ENCODE measurements around the gene ATP6V1E1. TPM values are rescaled to one million over a fixed set of nuclear protein-coding genes. Genes with fewer than 3 reads are reported as not detected.

ATP6V1E1 gene
- total RNA-seq, 2 experiments from 2014 or later: 74.5 to 75.5 TPM

- intact Hi-C loops (cut with micrococcal nuclease): loop anchor here (10.0 kb wide), 1 partner anchor 232 kb away; no protein-coding TSS in a partner anchor
- H3K9me3 Mint-ChIP-seq: no peaks in the 10 kb centered on the region
- no peak overlapping the region for H3K27ac Mint-ChIP-seq
- no peaks in the 10 kb centered on the region for H3K36me3 Mint-ChIP-seq (ENCODE audit: low read depth)
- DNase-seq: no peak
- CTCF ChIA-PET: interaction anchor here (0.6 kb wide), 1 partner anchor 499 kb away, joined by 5 read pairs; no protein-coding TSS in a partner anchor
- H3K27me3 Mint-ChIP-seq (ENCODE audit: low read depth): no peaks in the 10 kb centered on the region
- H3K4me3 Mint-ChIP-seq: no peak overlapping the region
- no peaks in the 10 kb centered on the region for H3K4me1 Mint-ChIP-seq (ENCODE audit: low read depth)
These were observed 75.8 kb downstream of the ATP6V1E1 start for GRCh38 chr22:17552737-17553136.

- CTCF ChIA-PET: no interaction called here
- DNase-seq: no peak
- Mint-ChIP-seq H3K36me3 (ENCODE audit: low read depth) (no peaks in the 10 kb centered on the region), H3K9me3 (no peaks in the 10 kb centered on the region), H3K4me1 (ENCODE audit: low read depth) (no peaks in the 10 kb centered on the region), H3K27me3 (ENCODE audit: low read depth) (no peaks in the 10 kb centered on the region), H3K4me3 (no peak overlapping the region), H3K27ac (no peak overlapping the region)
- intact Hi-C loops (cut with micrococcal nuclease): loop anchor here (10.0 kb wide), 1 partner anchor 235 kb away; no protein-coding TSS in a partner anchor
These were observed 78.9 kb downstream of the ATP6V1E1 start for GRCh38 chr22:17549655-17550054.

- Mint-ChIP-seq H3K27ac (no peak overlapping the region), H3K9me3 (no peaks in the 10 kb centered on the region)
- intact Hi-C loops (cut with micrococcal nuclease): no loop called here
These were observed 79.4 kb downstream of the ATP6V1E1 start for GRCh38 chr22:17549183-17549582.

GRCh38 chr22:17548756-17549035 is 79.9 kb downstream of the ATP6V1E1 start:
- CTCF ChIA-PET: no interaction called here
- no peak overlapping the region for H3K4me3 Mint-ChIP-seq
- H3K27ac Mint-ChIP-seq: no peak overlapping the region
- DNase-seq: no peak
- no peaks in the 10 kb centered on the region for H3K27me3 Mint-ChIP-seq (ENCODE audit: low read depth)
- H3K9me3 Mint-ChIP-seq: no peaks in the 10 kb centered on the region
- intact Hi-C loops (cut with micrococcal nuclease): no loop called here
- H3K36me3 Mint-ChIP-seq (ENCODE audit: low read depth): no peaks in the 10 kb centered on the region
- no peaks in the 10 kb centered on the region for H3K4me1 Mint-ChIP-seq (ENCODE audit: low read depth)

More at GRCh38 chr22:17549183-17549582, 79.4 kb downstream of the ATP6V1E1 start:
- no peak for DNase-seq
- Mint-ChIP-seq H3K36me3 (ENCODE audit: low read depth) (no peaks in the 10 kb centered on the region), H3K27me3 (ENCODE audit: low read depth) (no peaks in the 10 kb centered on the region), H3K4me3 (no peak overlapping the region), H3K4me1 (ENCODE audit: low read depth) (no peaks in the 10 kb centered on the region)
- CTCF ChIA-PET: no interaction called here

- Mint-ChIP-seq H3K4me1 (ENCODE audit: low read depth) (no peaks in the 10 kb centered on the region), H3K27me3 (ENCODE audit: low read depth) (no peaks in the 10 kb centered on the region), H3K27ac (no peak overlapping the region), H3K4me3 (no peak overlapping the region), H3K9me3 (no peaks in the 10 kb centered on the region), H3K36me3 (ENCODE audit: low read depth) (no peaks in the 10 kb centered on the region)
- intact Hi-C loops (cut with micrococcal nuclease): no loop called here
- DNase-seq: no peak
- CTCF ChIA-PET: interaction anchor here (1.1 kb wide), 1 partner anchor 47 kb away, joined by 3 read pairs; no protein-coding TSS in a partner anchor
These were observed 80.4 kb downstream of the ATP6V1E1 start for GRCh38 chr22:17548010-17548755.

- no peak for DNase-seq
- H3K27me3 Mint-ChIP-seq (ENCODE audit: low read depth): no peaks in the 10 kb centered on the region
- no peak overlapping the region for H3K27ac Mint-ChIP-seq
- no peak overlapping the region for H3K4me3 Mint-ChIP-seq
- no peaks in the 10 kb centered on the region for H3K9me3 Mint-ChIP-seq
- H3K4me1 Mint-ChIP-seq (ENCODE audit: low read depth): no peaks in the 10 kb centered on the region
- no peaks in the 10 kb centered on the region for H3K36me3 Mint-ChIP-seq (ENCODE audit: low read depth)
- CTCF ChIA-PET: interaction anchor here (0.6 kb wide), 1 partner anchor 75 kb away, joined by 3 read pairs; no protein-coding TSS in a partner anchor
- intact Hi-C loops (cut with micrococcal nuclease): no loop called here
These were observed 86.1 kb downstream of the ATP6V1E1 start for GRCh38 chr22:17542452-17542851.

Other genes starting within 250 kb of the ATP6V1E1 start
- not detected for gene SLC25A18, start 65.3 kb downstream of the ATP6V1E1 start, total RNA-seq
- 10 to 100 TPM; 32.2 to 32.6 TPM for gene BCL2L13, start 10.0 kb upstream of the ATP6V1E1 start, total RNA-seq
- gene BID, start 145.7 kb upstream of the ATP6V1E1 start, total RNA-seq: 10 to 100 TPM; 53.0 to 63.7 TPM